Tibial nerve (tissue), 4 donors: Measurements from ENCODE around the gene PTPRD.

Experiments
- CTCF ChIP-seq, 5 experiments: fragments of 200-600 bp in 3 of 5; fragments of 450-650 bp in 2 of 5; sonication (generic) in 3 of 5; IDR thresholded peaks; one replicate each; pipeline ENCODE4 v1.5.1; 2016 to 2019; ENCODE audit warnings: antibody characterized with exemption in 5 of 5, mild to moderate bottlenecking in 3 of 5, moderate library complexity in 2 of 5
- EP300 ChIP-seq, 2 donors: sonication (generic); formaldehyde crosslinking; IDR thresholded peaks; one replicate each; pipeline ENCODE4 v1.6.1; 2017; ENCODE audit warnings: antibody characterized with exemption in 2 of 2, mild to moderate bottlenecking in 1 of 2
- POLR2A ChIP-seq, 2 donors: fragments of 450-650 bp; IDR thresholded peaks; one replicate each; pipeline ENCODE4 v1.6.1; 2017; ENCODE audit warnings: antibody characterized with exemption in 2 of 2, mild to moderate bottlenecking in 2 of 2, moderate library complexity in 2 of 2

DNA sequence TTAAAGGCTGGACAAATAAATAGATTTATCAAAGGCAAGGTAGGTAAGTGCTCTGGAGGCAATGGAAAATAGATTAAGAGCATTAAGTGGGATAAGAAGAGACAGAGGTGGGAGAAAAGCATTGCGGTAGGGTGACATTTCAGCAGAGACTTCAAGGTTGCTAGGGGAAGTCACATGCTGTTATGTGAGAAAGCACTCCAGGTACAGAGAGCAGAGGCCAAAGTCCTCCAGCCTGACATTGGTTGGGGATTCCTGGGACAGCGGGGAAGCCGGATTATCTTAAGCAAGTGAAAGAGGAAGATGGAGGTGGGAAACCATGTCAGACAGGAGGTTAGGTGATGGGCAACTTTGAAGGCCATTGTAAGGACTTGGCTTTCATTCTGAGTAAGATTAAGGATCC is 1222.9 kb downstream of the PTPRD start:
- TF ChIP-seq CTCF (IDR thresholded peaks at IDR 0.05): no peak
- TF ChIP-seq POLR2A (IDR thresholded peaks at IDR 0.05): no peak
- no peak for TF ChIP-seq EP300 (IDR thresholded peaks at IDR 0.05)
